AG08395 (cell line): ENCODE results near the gene SLC5A5.

Experiments used
- DNase-seq: peaks from one replicate; pipeline ENCODE4 v3.0.0; 2012; ENCODE audit warnings: mixed read lengths, low spot score

Gene SLC5A5

GRCh38 chr19:17847538-17848366, 24.0 kb upstream of the SLC5A5 start, which contains the start of gene JAK3:
JAK3 (minus strand) TSS chr19:17847982; CDS start chr19:17844417, 3,565 bp downstream.
- peak; percentile 92 for DNase-seq

DNA sequence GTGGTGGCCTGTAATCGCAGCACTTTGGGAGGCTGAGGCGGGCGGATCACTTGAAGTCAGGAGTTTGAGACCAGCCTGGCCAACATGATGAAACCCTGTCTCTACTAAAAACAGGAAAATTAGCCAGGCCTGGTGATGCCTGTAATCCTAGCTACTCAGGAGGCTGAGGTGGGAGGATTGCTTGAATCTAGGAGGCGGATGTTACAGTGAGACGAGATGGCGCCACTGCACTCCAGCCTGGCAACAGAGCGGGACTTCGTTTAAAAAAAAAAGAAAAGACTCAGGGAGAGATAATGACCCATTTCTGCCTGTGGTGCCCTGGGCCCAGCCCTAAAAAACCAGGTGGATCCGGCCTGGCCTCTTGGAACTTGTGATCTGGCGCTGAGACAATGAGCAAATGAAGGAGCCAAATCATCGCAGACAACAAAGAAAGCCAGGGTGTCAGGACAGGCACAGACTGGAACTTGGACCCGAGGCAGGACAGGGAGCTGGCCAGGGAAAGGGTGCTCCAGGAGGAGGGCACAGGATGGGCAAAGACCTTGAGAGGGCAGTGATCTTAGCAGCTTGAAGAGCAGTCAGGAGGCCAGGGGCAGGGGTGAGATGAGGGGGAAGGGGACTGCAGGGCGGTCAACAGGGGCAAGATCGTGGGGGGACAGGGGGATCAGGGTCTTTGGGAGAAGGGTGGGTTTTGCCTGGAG, 23.0 kb upstream of the SLC5A5 start:
- DNase-seq, result no peak

- DNase-seq, result no peak
Measured at GRCh38 chr19:17854061-17854460, 17.7 kb upstream of the SLC5A5 start.

DNA sequence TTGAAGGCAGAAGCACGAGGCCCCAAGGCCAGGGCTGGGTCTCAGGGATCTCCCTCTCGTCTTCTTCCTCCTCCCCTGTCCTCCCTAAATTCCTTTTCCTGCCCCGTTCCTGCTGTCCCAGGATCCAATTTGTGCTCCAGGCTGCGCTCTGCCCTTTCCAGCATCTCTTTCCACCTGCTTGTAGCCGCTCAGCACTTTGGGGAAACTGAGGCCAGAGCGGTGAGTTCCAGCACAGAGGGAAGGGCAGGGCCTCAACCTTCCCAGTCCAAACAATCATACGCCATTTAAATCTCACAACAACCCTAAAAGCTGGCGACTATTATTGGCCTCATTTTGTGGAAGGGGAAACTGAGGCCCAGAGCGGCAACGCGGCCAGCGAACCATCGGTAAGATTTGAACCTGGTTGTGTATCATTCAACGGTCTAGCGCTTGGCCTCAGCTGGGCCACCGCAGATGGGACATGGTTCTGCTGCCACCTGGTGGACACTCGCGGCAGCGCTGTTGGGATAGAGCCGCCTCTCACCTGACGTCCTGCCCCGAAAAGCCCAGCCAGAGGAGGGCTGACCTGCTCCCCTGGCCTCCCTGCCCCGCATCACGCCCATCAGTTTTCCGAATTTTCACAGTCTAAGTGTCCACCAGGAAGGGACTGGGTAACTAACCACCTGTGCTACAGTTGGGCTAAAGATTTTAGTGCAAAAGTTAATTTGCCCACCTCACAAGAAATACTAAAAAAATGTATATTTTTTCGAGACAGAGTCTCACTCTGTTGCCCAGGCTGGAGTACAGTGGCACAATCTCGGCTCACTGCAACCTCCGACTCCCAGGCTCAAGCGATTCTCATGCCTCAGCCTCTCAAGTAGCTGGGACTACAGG, 16.2 kb upstream of the SLC5A5 start:
- DNase-seq, result peak; percentile 83

DNA sequence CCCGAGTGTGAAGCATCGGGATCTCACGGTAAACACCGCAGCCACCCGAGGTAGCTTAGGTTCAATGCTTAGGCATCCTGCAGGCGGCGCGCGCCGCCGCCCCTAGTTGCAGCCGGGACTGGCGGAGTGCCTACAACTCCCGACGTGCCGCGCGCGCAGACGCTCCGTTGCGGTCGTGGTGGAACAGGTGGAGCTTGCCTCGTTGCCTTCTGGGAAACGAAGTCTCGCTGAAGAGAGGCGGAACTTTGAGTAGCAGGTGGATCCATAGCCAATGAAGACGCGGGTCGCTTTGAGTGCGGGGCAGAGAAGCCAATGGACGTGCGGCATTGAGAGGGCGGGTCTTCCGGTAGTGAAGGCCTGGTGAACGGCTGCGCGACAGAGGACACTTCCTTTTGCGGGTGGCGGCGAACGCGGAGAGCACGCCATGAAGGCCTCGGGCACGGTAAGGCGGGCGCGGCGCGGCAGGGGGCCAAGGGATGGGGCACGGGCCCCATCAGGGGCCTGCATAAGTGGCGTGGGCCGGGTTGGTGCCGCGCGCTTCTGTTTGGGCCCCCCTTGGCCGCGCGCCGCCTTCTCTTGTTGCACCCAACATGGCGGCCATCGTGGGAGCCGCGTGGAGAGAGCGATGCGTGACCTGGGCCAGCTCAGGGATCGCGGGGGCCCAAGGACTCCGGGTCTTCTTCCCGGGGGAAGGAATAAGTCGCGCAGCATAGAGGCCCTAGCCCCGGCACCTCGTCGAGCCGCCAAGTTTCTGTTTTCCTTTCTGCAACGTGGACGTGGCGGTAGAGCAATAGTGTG, 12.0 kb upstream of the SLC5A5 start, which contains the start of gene RPL18A:
RPL18A (plus strand) TSS at position 378 of the 798 bp plus-strand sequence; CDS start at position 425, 47 bp downstream.
- DNase-seq, result peak; percentile 99

DNA sequence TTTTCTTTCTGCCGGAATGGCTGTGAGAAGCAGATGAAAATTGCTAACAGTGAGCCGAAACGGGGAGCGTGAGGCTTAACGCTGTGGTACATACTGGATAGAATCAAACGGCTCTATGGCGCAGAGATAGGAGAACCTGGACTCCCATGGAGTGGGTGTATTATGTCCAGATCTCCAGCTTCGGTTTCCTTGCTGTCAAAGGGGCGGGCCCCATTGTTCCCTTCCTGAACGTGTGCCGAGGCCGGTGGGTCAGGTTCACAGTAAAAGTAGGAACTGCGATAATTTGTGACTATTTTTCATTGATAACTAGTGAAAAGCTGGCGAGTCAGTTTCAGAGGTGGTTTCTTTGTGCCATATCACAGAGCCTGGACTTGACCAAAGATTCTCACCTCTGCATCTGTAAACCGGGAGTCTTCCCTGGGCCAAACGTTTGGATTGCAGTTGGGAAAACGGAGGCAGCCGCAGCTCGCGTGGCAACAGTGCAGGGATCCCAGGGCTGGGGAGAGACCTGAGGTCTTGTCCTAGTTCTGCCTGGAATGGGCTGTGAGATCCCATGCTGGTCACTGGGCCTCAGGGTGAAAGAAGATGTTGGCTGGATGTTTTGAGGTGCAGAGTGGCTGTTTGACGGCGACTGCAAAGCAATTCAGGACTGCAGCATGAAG, 11.3 kb upstream of the SLC5A5 start:
- DNase-seq, result no peak

DNA sequence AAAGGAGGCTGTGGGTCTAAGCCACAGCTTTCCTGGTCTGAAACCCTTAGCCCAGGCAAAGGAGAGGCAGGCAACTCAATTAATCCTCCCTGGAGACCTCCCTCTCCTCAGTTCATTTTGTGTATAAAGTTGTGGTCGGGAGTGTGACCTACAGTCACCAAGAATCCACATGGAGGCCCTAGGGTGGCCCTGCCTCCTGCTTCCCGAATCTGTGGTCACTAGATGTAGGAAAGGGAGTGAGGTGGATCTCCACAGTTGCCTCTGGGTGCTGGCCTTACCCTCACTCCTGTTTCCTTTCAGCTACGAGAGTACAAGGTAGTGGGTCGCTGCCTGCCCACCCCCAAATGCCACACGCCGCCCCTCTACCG, 10.8 kb upstream of the SLC5A5 start:
- no peak for DNase-seq

DNA sequence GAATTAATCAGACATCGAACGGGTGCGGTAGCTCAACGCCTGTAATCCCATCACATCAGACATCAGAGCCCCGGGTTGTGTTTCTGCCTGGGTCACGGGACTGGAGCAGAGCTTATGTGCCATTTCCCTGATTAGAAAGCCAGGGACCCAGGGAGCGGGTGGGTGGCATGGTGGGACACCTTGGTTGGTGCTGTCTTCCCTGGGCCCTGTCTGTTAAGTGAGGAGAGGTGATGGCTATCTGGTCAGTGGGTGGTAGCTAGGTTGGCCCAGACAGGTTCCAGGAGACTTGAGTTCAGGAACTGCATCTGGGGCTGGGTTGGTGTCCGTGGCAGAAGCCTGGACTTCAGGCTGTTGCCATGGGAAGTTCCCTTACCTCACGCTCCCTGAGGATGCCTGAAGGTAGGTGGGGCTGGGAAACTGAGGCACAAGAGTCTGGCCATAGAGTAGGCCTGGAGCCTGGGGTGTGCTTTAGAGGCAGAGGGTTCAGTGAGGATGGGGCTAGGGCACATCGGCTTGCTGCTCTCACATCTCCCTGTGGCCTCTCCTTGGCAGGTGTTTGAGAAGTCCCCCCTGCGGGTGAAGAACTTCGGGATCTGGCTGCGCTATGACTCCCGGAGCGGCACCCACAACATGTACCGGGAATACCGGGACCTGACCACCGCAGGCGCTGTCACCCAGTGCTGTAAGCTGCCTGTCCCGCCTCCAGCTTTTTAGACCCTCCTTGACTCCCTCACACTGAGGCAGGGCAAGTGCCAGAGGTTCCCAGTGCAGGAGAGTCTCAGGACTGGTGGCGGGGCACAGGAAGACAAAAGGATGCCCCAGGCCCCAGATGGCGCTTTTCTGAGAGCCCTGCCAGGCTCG, 10.0 kb upstream of the SLC5A5 start:
- no peak for DNase-seq

GRCh38 chr19:17862711-17863519, 8.8 kb upstream of the SLC5A5 start:
- DNase-seq, result no peak

GRCh38 chr19:17863520-17864182, 8.1 kb upstream of the SLC5A5 start:
- no peak for DNase-seq

DNA sequence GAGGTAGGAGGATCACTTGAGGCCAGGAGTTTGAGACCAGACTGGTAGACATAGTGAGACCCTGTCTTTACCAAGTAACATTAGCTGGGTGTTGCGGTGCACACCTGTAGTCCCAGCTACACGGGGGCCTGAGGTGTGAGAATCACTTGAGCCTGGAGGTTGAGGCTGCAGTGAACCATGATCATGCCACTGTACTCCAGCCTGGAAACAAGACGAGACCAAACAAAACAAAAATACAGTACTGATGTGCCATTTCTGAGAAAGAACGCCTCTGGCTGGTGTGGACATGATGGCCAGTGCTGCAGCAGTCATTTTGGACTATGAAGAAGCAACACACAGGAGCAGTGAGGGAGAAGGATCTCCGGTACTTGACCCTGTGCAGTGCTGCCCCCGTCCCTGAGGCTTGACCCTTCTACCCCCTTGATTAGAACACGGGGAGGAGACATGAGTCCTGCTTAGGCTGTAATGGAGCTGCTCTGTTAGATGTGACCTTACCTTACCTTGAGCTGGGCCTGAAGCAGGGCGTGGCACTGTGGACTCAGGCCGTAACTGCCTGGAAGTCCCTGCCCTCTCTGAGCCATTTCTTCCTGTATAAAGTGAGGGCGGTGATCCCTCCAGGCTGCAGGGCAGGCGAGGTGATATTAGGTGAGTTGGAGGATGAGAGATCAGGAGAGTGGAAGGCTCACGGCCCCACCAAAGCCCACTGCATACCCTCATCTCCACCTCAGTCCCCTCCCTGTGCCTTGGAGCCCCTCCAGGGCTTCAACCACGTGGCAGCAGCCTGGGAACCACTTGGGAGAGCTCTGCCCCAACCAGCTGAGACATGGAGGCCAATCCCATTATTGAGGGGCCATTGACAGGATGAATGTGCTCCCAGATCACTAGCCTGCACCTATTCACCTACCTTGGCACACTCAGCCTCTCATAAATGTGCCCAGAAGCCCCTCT, 6.1 kb upstream of the SLC5A5 start:
- DNase-seq, result no peak

- DNase-seq, result no peak
Measured at GRCh38 chr19:17866312-17866963, 5.3 kb upstream of the SLC5A5 start.

DNA sequence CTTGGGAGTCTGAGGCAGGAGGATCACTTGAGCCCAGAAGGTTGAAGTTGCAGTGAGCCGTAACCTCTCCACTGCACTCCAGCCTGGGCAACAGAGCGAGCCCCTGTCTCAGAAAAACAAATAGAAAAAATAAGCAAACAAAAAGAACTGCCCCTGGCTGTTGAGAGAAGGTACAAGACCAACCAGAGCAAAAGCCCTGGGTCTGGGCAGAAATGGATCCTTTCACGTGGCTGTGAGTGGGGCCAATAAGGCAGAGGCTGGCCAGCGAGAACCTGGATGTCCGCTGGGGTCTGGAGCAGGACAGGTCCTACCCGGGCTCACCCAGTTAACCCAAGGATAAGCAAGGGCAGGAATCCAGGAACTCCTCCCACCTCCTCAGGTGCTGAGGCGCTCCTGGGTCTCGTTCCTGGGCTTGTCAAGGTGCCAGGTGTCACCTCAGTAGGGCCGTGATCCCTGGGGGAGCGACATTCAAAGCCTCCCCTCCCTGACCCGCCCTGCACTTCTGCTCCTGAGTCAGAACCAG, 4.7 kb upstream of the SLC5A5 start:
- no peak for DNase-seq

DNA sequence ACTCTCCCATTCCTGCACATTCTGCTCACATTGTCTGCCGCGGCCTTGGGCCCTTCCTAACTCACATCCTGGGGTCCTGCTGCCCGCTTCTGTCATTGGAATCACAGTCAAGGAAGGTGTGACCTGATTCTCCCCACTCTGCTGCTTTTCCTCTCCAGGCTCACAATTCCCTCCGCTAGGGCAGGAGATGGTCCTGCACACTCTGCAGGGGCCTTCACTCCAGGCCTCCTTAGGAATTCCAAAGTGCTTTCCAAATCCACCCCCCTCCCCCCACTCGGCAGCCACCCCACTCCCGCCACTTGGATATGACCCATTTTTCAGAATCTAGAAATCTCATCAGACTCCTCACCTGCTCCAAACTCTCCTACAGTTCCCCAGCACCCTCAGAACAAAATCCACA, 3.1 kb upstream of the SLC5A5 start:
- no peak for DNase-seq

- DNase-seq, result no peak
Measured at GRCh38 chr19:17869114-17869608, 2.6 kb upstream of the SLC5A5 start.
